ENCODE measurements around the gene PRAMEF13. TPM values are rescaled to one million over a fixed set of nuclear protein-coding genes. Genes with fewer than 3 reads are reported as not detected.
"Not testable (repeated sequence)": the region's sequence is repeated elsewhere in the genome, so short reads cannot be mapped to it uniquely, and the experiment has no call there.

PRAMEF13 gene
- total RNA-seq, 2 donors from 2014 or later, result not detected

DNA sequence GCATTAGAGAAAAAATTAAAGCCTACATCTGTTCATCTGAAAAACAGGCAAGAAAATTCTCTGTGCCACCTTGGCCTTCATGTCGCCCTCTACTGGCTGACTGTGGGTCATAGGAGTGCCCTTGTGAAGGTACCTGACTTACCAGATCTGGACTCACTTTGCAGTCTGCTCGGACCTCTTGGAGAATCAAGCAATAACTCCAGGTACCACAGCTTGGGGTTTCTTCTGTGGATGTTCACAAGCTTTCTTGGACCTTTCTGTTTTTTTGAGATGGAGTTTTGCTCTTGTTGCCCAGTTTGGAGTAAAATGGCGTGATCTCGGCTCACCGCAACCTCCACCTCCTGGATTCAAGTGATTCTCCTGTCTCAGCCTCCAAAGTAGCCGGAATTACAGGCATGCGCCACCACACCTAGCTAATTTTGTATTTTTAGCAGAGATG, 27.2 kb upstream of the PRAMEF13 start:
- 87% methylated on average over 7 of the region's 7 CpGs for whole genome bisulfite sequencing
- Histone ChIP-seq H3K27me3 (replicated peaks; ENCODE audit: insufficient read depth) (no peaks in the 10 kb centered on the region), H3K4me3 (no peak overlapping the region), H3K36me3 (no peaks in the 10 kb centered on the region), H3K9me3 (no peaks in the 10 kb centered on the region), H3K27ac (no peak overlapping the region), H3K4me1 (replicated peaks) (no peaks in the 10 kb centered on the region)
- TF ChIP-seq, protein P1, sequence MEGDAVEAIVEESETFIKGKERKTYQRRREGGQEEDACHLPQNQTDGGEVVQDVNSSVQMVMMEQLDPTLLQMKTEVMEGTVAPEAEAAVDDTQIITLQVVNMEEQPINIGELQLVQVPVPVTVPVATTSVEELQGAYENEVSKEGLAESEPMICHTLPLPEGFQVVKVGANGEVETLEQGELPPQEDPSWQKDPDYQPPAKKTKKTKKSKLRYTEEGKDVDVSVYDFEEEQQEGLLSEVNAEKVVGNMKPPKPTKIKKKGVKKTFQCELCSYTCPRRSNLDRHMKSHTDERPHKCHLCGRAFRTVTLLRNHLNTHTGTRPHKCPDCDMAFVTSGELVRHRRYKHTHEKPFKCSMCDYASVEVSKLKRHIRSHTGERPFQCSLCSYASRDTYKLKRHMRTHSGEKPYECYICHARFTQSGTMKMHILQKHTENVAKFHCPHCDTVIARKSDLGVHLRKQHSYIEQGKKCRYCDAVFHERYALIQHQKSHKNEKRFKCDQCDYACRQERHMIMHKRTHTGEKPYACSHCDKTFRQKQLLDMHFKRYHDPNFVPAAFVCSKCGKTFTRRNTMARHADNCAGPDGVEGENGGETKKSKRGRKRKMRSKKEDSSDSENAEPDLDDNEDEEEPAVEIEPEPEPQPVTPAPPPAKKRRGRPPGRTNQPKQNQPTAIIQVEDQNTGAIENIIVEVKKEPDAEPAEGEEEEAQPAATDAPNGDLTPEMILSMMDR (IDR thresholded peaks at IDR 0.05), result no peak
- no peak for TF ChIP-seq POLR2A (IDR thresholded peaks at IDR 0.05)
- no peak for TF ChIP-seq POLR2AphosphoS5 (IDR thresholded peaks at IDR 0.05)
- no peak for DNase-seq (ENCODE audit: low spot score)
- intact Hi-C loops (cut with DNase I), result no loop called here

DNA sequence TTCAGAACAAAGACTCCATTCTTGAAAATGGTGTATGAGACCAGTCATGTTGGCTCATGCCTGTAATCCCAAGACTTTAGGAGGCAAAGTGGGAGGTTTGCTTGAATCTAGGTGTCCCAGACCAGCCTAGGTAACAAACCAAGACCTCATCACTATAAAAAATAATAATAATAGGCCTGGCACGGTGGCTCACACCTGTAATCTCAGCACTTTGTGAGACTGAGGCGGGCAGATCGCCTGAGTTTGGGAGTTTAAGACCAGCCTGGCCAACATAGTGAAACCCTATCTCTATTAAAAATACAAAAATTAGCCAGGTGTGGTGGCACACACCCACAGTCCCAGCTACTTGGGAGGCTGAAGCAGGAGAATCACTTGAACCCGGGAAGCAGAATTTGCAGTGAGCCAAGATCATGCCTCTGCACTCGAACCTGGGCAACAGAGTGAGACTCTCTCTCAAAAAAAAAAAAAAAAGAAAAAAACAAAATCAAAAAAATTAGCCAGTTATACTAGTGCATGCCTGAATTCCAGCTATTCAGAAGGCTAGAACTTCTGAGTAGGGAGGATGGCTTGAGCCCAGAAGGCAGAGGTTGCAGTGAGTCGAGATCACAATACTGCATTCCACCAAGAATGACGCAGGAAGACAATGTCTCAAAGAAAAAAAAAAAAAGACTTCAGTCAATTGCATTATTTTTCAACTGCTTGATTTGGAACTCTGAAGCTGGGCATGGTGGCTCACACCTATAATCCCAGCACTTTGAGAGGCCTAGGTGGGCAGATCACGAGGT, 26.3 kb upstream of the PRAMEF13 start:
- intact Hi-C loops (cut with DNase I); H3K4me1 ChIP-seq (replicated peaks); H3K27me3 ChIP-seq (replicated peaks; ENCODE audit: insufficient read depth); H3K27ac ChIP-seq; H3K9me3 ChIP-seq; DNase-seq (ENCODE audit: low spot score); H3K36me3 ChIP-seq; H3K4me3 ChIP-seq: not testable (repeated sequence)
- WGBS, result 82% methylated on average over 8 of the region's 8 CpGs

DNA sequence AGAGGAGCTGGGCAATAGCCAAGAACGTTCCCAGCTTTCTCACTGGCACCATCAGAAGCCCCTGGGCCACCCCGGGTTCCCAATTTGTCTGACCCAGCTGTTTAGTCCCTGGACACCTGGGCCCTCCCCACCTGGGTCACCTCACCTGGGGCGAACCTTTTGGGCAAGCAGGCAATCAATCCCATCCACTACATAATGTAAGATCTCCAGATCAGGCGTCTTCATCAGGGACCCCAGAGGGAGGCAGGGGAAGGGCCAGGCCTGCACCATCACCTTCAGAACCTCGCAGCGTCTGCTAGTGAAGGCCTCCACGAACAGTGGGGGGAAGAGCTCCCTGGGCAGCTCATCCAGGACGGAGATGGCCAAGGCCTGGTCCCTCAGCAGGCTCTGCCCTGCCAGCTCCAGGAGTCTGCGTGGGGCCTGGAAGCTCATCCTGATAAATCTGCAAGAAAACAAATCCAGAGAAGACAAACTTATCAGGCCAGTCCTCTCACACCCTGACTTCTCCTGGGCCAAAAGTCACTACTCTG, 24.5 kb upstream of the PRAMEF13 start, which contains the start of gene PRAMEF18:
Gene PRAMEF18, minus strand, starts transcription at position 480 of the 530 bp plus-strand sequence. Its CDS starts 48 bp downstream, at position 432.
- intact Hi-C loops (cut with DNase I); DNase-seq (ENCODE audit: low spot score): not testable (repeated sequence)

DNA sequence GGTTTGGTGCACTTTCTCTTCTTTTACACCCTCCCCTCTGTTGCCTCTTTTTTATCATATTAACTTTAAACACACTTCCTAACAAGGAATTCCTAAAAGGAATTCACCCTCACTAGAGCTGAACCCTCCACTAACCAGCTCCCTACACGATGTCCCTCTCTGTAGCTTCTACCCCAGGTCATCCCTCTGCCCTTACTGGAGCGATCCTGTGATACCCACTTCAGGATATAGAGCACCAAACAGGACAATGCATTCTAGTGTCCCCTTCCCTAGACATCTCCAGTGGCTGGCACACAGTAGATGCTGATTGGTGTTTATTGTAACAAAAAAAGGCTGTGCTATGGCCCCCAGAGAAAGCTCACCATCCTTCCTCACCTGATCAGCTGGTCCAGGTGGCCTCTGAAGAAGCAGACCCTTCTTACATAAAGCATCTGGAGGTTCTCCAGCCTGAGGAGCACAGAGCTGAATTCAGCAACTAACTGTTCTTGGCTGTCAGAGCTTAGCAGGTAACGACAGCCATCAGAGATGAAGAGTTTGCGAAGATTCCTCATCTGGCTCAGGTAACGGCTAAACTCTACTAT, 23.4 kb upstream of the PRAMEF13 start:
- WGBS, result 78% methylated on average over 5 of the region's 5 CpGs
- Histone ChIP-seq H3K4me1 (replicated peaks) (no peaks in the 10 kb centered on the region), H3K27ac (no peak overlapping the region), H3K4me3 (no peak overlapping the region), H3K27me3 (replicated peaks; ENCODE audit: insufficient read depth) (no peaks in the 10 kb centered on the region), H3K36me3 (no peaks in the 10 kb centered on the region), H3K9me3 (no peaks in the 10 kb centered on the region)
- intact Hi-C loops (cut with DNase I), result no loop called here
- no peak for DNase-seq (ENCODE audit: low spot score)
- TF ChIP-seq POLR2A (IDR thresholded peaks at IDR 0.05), result no peak
- TF ChIP-seq POLR2AphosphoS5 (IDR thresholded peaks at IDR 0.05), result no peak
- TF ChIP-seq, protein P1 (IDR thresholded peaks at IDR 0.05), result no peak

More for the DNA sequence above, 24.5 kb upstream of the PRAMEF13 start, which contains the start of gene PRAMEF18:
- H3K27me3 ChIP-seq (replicated peaks; ENCODE audit: insufficient read depth); H3K4me3 ChIP-seq; H3K9me3 ChIP-seq; H3K27ac ChIP-seq; H3K4me1 ChIP-seq (replicated peaks); H3K36me3 ChIP-seq: not testable (repeated sequence)
- 79% methylated on average over 8 of the region's 9 CpGs for WGBS

DNA sequence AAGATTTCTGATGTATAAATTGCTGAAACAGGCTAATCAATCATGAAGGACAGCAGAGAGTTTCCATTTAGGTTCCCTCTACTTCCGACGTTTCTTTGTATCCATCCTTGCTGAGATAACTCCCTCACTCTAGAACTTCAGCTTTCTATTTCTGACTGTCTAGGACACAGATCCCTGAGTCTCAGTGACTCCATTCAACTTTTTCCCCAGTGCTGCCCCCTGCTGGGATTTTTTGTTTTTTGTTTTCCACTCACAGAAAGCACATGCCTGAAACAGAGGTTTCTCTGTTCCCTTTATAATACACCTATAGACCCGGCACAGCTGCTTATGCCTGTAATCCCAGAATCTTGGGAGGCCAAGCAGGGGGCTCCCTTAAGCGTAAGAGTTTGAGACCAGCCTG, 21.6 kb upstream of the PRAMEF13 start:
- intact Hi-C loops (cut with DNase I); H3K27me3 ChIP-seq (replicated peaks; ENCODE audit: insufficient read depth); H3K27ac ChIP-seq; H3K9me3 ChIP-seq; H3K4me3 ChIP-seq; DNase-seq (ENCODE audit: low spot score); H3K4me1 ChIP-seq (replicated peaks); H3K36me3 ChIP-seq: not testable (repeated sequence)
- no CpG with 5 or more reads among the region's 4 CpGs for WGBS

DNA sequence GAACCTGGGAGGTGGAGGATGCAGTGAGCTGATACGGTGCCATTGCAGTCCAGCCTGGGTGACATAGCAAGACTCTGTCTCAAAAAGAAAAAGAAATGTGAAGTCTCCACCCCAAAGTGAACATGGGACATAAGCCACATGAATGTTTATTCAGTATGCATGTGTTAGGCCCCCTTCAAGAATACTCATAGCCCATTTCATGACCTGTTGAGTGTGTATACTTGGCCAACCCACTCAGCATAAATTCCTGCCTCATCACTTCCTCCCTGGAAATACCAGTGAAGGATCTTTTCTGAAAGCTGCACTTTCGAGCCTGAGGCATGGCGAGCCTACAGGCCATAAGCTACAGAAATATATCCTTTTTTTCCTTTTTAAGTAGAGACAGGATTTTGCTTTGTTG, 18.0 kb upstream of the PRAMEF13 start:
- H3K9me3 ChIP-seq; H3K36me3 ChIP-seq; DNase-seq (ENCODE audit: low spot score); H3K4me3 ChIP-seq; H3K4me1 ChIP-seq (replicated peaks); H3K27me3 ChIP-seq (replicated peaks; ENCODE audit: insufficient read depth); H3K27ac ChIP-seq; intact Hi-C loops (cut with DNase I): not testable (repeated sequence)
- no CpG with 5 or more reads among the region's 3 CpGs for WGBS

DNA sequence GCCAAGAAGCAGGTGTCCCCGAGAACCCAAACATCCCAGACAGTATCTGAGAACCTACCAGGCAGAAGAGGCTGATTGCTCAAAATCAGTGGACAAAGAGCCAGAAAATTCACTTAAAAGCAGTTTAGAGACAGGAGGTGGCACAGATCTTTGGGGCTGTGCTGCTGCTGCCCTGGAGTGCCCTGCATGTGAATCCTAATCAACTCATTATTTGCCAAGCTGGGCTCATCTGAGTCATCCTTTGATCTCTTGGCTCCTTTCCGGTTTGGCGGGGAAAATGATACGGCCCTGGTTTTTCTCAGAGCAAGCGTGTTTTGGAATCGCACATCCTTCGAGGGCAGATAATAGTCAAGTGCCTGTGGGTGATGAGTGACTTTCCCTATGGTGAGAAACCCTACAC, 15.4 kb upstream of the PRAMEF13 start:
- no CpG with 5 or more reads among the region's 7 CpGs for WGBS
- H3K4me1 ChIP-seq (replicated peaks); H3K9me3 ChIP-seq; H3K27ac ChIP-seq; intact Hi-C loops (cut with DNase I); H3K4me3 ChIP-seq; H3K36me3 ChIP-seq; H3K27me3 ChIP-seq (replicated peaks; ENCODE audit: insufficient read depth); DNase-seq (ENCODE audit: low spot score): not testable (repeated sequence)

DNA sequence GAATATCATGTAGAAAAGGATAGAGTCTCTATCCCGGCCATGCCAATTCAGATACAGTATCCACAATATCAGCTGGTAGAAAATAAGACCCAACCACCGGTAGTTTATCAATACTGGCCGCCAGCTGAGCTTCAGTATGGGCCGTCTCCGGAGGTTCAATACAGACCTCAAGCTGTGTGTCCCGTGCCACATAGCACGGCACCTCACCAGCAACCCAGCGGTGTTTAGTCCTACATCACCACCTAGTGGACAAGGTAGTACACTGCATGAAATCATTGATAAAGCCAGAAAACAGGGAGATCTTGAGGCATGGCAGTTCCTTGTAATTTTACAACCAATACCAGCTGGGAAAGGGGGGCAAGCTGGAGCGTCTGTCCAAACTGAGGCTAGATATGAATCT, 7.5 kb upstream of the PRAMEF13 start:
- H3K36me3 ChIP-seq; H3K27ac ChIP-seq; H3K4me1 ChIP-seq (replicated peaks); H3K9me3 ChIP-seq; intact Hi-C loops (cut with DNase I); H3K27me3 ChIP-seq (replicated peaks; ENCODE audit: insufficient read depth); H3K4me3 ChIP-seq; DNase-seq (ENCODE audit: low spot score): not testable (repeated sequence)
- no CpG with 5 or more reads among the region's 9 CpGs for WGBS

DNA sequence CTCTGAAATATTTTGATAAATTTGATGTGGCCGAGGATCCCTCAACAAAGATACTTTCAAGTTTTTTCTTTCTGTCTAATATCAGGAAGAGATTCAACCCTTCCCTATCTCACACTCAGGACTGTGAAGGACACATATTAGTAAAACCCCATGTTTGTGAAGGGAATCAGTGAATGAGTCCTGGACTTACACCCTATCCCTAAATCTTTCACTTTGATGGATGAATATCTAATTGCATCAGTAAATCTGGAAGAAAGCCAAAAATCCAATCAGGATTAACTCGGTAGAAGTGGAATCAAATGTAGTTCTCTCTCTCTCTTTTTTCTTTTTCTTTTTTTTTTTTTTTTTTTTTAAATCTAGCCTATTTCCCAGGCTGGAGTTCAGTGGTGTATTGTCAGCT, 29.7 kb downstream of the PRAMEF13 start, which contains the start of gene PRAMEF9:
Gene PRAMEF9, plus strand, starts transcription at position 301 of the 400 bp plus-strand sequence. CDS start 3,433 bp downstream, outside the sequence.
- H3K4me1 ChIP-seq (replicated peaks); H3K36me3 ChIP-seq; H3K9me3 ChIP-seq; H3K27me3 ChIP-seq (replicated peaks; ENCODE audit: insufficient read depth); intact Hi-C loops (cut with DNase I); DNase-seq (ENCODE audit: low spot score); H3K27ac ChIP-seq; H3K4me3 ChIP-seq: not testable (repeated sequence)
- WGBS, result no CpG with 5 or more reads among the region's 2 CpGs

DNA sequence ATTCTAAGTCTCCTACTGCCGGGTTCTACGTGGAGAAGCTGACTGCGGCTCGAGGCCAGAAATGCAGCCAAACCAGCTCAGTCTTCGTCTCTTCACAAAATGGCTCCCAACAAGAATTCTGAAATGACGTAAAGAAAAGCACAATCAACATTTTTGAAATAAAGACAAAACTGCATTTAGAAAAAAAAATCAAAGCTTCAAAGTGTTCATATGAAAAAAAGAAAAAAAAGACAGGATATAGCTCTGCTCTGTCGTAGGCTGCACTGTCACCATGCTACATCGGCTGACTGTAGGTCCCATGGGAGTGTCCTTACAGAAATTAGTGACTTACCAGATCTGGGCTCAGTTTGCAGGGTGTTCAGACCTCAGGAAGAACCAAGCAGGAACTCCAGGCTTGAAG, 35.7 kb downstream of the PRAMEF13 start, which contains the start of gene HNRNPCL4:
Gene HNRNPCL4, minus strand, starts transcription at position 101 of the 400 bp plus-strand sequence. CDS start 164 bp downstream, outside the sequence.
- DNase-seq (ENCODE audit: low spot score); intact Hi-C loops (cut with DNase I): not testable (repeated sequence)

More for the DNA sequence above, 35.7 kb downstream of the PRAMEF13 start, which contains the start of gene HNRNPCL4:
- not testable (repeated sequence) for H3K27me3 ChIP-seq (replicated peaks; ENCODE audit: insufficient read depth); H3K4me3 ChIP-seq; H3K36me3 ChIP-seq; H3K9me3 ChIP-seq; H3K4me1 ChIP-seq (replicated peaks); H3K27ac ChIP-seq
- no CpG with 5 or more reads among the region's 8 CpGs for WGBS
